HepG2 (cell line): ENCODE results near the gene CMIP. TPM values are rescaled to one million over a fixed set of nuclear protein-coding genes. Genes with fewer than 3 reads are reported as not detected.

ENCODE experiments used
- ASH2L ChIP-seq: fragments of 300-600, 200-600 bp; sonication (generic); IDR thresholded peaks from 2 replicates; pipeline ENCODE4 v1.7.0; 2017; ENCODE audit warnings: low read depth, mild to moderate bottlenecking, moderate library complexity, mixed read lengths, low read length; ENCODE audit not compliant: insufficient read length
- CHCHD3 ChIP-seq: sonication (generic); formaldehyde crosslinking; IDR thresholded peaks from 2 replicates; pipeline ENCODE4 v1.8.0; 2022; ENCODE audit warnings: mild to moderate bottlenecking, missing genetic modification reagents, moderate library complexity
- CHD4 ChIP-seq: fragments of 200-600 bp; sonication (generic); IDR thresholded peaks from 2 replicates; pipeline ENCODE4 v1.7.0; 2017; ENCODE audit warnings: mild to moderate bottlenecking, low read length, borderline replicate concordance
- EHMT2 ChIP-seq: fragments of 200-600 bp; sonication (generic); IDR thresholded peaks from 2 replicates; pipeline ENCODE4 v1.7.0; 2017; ENCODE audit warnings: antibody characterized with exemption, low read depth, low read length, borderline replicate concordance
- EZH2 ChIP-seq: conservative IDR thresholded peaks from 2 replicates; pipeline ENCODE4 v1.6.1; 2012; ENCODE audit warnings: mild to moderate bottlenecking, low read depth, low read length, moderate library complexity
- FOXC1 ChIP-seq: sonication (generic); formaldehyde crosslinking; IDR thresholded peaks from 2 replicates; pipeline ENCODE4 v1.8.0; 2022; ENCODE audit warnings: mild to moderate bottlenecking, missing genetic modification reagents, borderline replicate concordance
- FOXK2 ChIP-seq: fragments of 450-650 bp; IDR thresholded peaks from 2 replicates; pipeline ENCODE4 v1.6.1; 2016
- GZF1 ChIP-seq: sonication (generic); formaldehyde crosslinking; IDR thresholded peaks from 2 replicates; pipeline ENCODE4 v1.5.1; 2020; ENCODE audit warnings: mild to moderate bottlenecking, missing genetic modification reagents
- HES4 ChIP-seq: sonication (generic); formaldehyde crosslinking; IDR thresholded peaks from 2 replicates; pipeline ENCODE4 v1.9.0; 2021; ENCODE audit warnings: mild to moderate bottlenecking, missing genetic modification reagents, borderline replicate concordance
- JUND ChIP-seq: sonication (generic); formaldehyde crosslinking; IDR thresholded peaks from 2 replicates; pipeline ENCODE4 v1.8.0; 2022; ENCODE audit warnings: mild to moderate bottlenecking, missing genetic modification reagents
- KMT2B ChIP-seq: IDR thresholded peaks from 2 replicates; pipeline ENCODE4 v1.6.1; 2016; ENCODE audit warnings: missing genetic modification reagents, missing compliant biosample characterization
- PAF1 ChIP-seq: IDR thresholded peaks from 2 replicates; pipeline ENCODE4 v1.6.1; 2016; ENCODE audit warnings: missing genetic modification reagents, missing compliant biosample characterization
- POLR2AphosphoS2 ChIP-seq: IDR thresholded peaks from 2 replicates; pipeline ENCODE4 v1.6.1; 2011; ENCODE audit warnings: low read depth, low read length, improper control_type of control experiment
- RAD21 ChIP-seq: fragments of 450-650 bp; formaldehyde crosslinking; IDR thresholded peaks from 2 replicates; pipeline ENCODE4 v1.5.0; 2020; ENCODE audit warnings: mild to moderate bottlenecking
- RAD51 ChIP-seq: fragments of 450-650 bp; IDR thresholded peaks from 2 replicates; pipeline ENCODE4 v1.6.1; 2016; ENCODE audit warnings: borderline replicate concordance
- RXRA ChIP-seq: sonication (generic); formaldehyde crosslinking; IDR thresholded peaks from 2 replicates; pipeline ENCODE4 v1.5.1; 2020; ENCODE audit warnings: missing genetic modification reagents
- SSRP1 ChIP-seq: IDR thresholded peaks from 2 replicates; pipeline ENCODE4 v1.6.1; 2016; ENCODE audit warnings: control low read depth
- TEF ChIP-seq: sonication (generic); formaldehyde crosslinking; IDR thresholded peaks from 2 replicates; pipeline ENCODE4 v1.5.0; 2020; ENCODE audit warnings: missing genetic modification reagents
- ZBTB21 ChIP-seq: sonication (generic); formaldehyde crosslinking; IDR thresholded peaks from 2 replicates; pipeline ENCODE4 v1.4.0; 2020; ENCODE audit warnings: missing genetic modification reagents
- ZFP90 ChIP-seq: sonication (generic); formaldehyde crosslinking; IDR thresholded peaks from 2 replicates; pipeline ENCODE4 v1.8.0; 2022; ENCODE audit warnings: missing genetic modification reagents, mild to moderate bottlenecking, inconsistent platforms, borderline replicate concordance
- ZNF124 ChIP-seq: sonication (generic); formaldehyde crosslinking; IDR thresholded peaks from 2 replicates; pipeline ENCODE4 v1.4.0; 2020; ENCODE audit warnings: missing genetic modification reagents
- ZNF296 ChIP-seq: sonication (generic); formaldehyde crosslinking; conservative IDR thresholded peaks from 2 replicates; pipeline ENCODE4 v1.5.0; 2020; ENCODE audit warnings: mild to moderate bottlenecking, missing genetic modification reagents
- ZNF337 ChIP-seq: sonication (generic); formaldehyde crosslinking; IDR thresholded peaks from 2 replicates; pipeline ENCODE4 v1.5.1; 2020; ENCODE audit warnings: missing genetic modification reagents, low read depth, mild to moderate bottlenecking, borderline replicate concordance
- ZNF709 ChIP-seq: sonication (generic); formaldehyde crosslinking; IDR thresholded peaks from 2 replicates; pipeline ENCODE4 v1.5.0; 2020; ENCODE audit warnings: mild to moderate bottlenecking, missing genetic modification reagents
- ZSCAN21 ChIP-seq: sonication (generic); formaldehyde crosslinking; IDR thresholded peaks from 2 replicates; pipeline ENCODE4 v1.8.0; 2022; ENCODE audit warnings: mild to moderate bottlenecking, missing genetic modification reagents, moderate library complexity, borderline replicate concordance
- polyA plus RNA-seq, 8 experiments: library from polyadenylated mRNA; depleted of rRNA in 3 of 8; stranded (reverse) in 7 of 8; unstranded in 1 of 8; fragments of >200 nt; fragmentation: Illumina TruSeq in 4 of 8; extraction: Trizol in 4 of 8; gene quantifications; 2 replicates each; pipeline versions ENCODE4 v1.2.1 to v1.2.3, GENCODE V29; 2011 to 2016; ENCODE audit warnings: low read depth in 4 of 8, missing spikeins in 1 of 8, mixed read lengths in 1 of 8; ENCODE audit not compliant: insufficient read depth in 1 of 8
- total RNA-seq, 5 experiments: library from RNA; depleted of rRNA; stranded (reverse); fragments of >200 nt; fragmentation: Illumina TruSeq; extraction: Trizol; gene quantifications; 2 replicates each; pipeline ENCODE4 v1.2.3, GENCODE V29; 2016; ENCODE audit warnings: low read depth in 1 of 5

Gene CMIP
- total and polyA plus RNA-seq, 2 of the 13 experiments (the other 11 are each of a cell fraction or from before 2014, with no cell fraction given) = 10.9 to 18.1 TPM

- TF ChIP-seq CHD4 = peak; percentile 89; the same call in 1 of the 2 replicates
- no peak for TF ChIP-seq SSRP1 (CRISPR knock-in tag)
- TF ChIP-seq JUND (CRISPR knock-in tag) = no peak
- TF ChIP-seq RAD51 = no peak
- no peak for TF ChIP-seq POLR2AphosphoS2
- TF ChIP-seq ZNF124 (CRISPR knock-in tag) = no peak
- TF ChIP-seq ZNF709 (CRISPR knock-in tag) = no peak
- no peak for TF ChIP-seq CHCHD3 (CRISPR knock-in tag)
- no peak for TF ChIP-seq FOXC1 (CRISPR knock-in tag)
- TF ChIP-seq PAF1 (CRISPR knock-in tag) = no peak
- TF ChIP-seq ZBTB21 (CRISPR knock-in tag) = no peak
- TF ChIP-seq EHMT2 = no peak
- TF ChIP-seq FOXK2 = no peak
- TF ChIP-seq ZNF296 = no peak
- no peak for TF ChIP-seq KMT2B (CRISPR knock-in tag)
- TF ChIP-seq EZH2 = no peak
- 0 out of 2 replicates have a peak, but pooled peaks have one; percentile 68 for TF ChIP-seq ZFP90 (CRISPR knock-in tag)
- no peak for TF ChIP-seq ZNF337 (CRISPR knock-in tag)
- TF ChIP-seq RAD21 (CRISPR knock-in tag) = no peak
- TF ChIP-seq RXRA (CRISPR knock-in tag) = no peak; the same call in 1 of the 2 replicates
- TF ChIP-seq HES4 (CRISPR knock-in tag) = 0 out of 2 replicates have a peak, but pooled peaks have one; percentile 53
- peak; percentile 28; the same call in 1 of the 2 replicates for TF ChIP-seq ZSCAN21
- TF ChIP-seq GZF1 = no peak
- TF ChIP-seq ASH2L = peak; percentile 41
- TF ChIP-seq TEF (CRISPR knock-in tag) = no peak
Measured at GRCh38 chr16:81443688-81444447, 740 bp upstream of the CMIP start (continued).
